GM12865 (cell line): Measurements from ENCODE around the gene SDC1.

ENCODE experiments used
- DNase-seq: peaks from one replicate; pipeline ENCODE4 v3.0.0; 2010; ENCODE audit warnings: low read depth
- H3K4me3 ChIP-seq: 2 replicates; pipeline ENCODE4 v1.5.1; 2011; ENCODE audit warnings: mild to moderate bottlenecking, low read depth, low read length, control low read depth
- TF ChIP-seq, protein P1 (sequence below): IDR thresholded peaks from 2 replicates; pipeline ENCODE4 v1.5.1; 2011; ENCODE audit warnings: low read length, control low read depth, low read depth, inconsistent platforms; ENCODE audit not compliant: insufficient read depth; ENCODE audit errors: missing control alignments

Gene SDC1

DNA sequence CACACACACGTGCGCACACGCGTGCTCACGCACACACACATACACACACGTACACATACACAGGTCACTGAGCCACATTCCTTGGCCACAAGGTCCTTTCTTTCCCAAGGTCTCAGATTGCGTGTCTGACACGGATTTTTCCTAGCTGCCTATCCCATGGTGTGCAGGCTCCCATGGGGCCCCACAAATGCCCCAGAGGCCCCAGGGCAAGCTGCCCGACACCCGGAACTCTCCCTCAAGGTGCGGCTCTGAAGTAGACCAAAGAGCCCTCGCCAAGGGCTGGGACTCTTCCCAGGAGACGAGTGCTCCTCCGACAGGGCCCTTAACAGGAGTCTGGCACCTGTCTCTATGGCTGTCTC lies 46.7 kb downstream of the SDC1 start:
- no peak overlapping the region for H3K4me3 ChIP-seq
- DNase-seq, result no peak
- TF ChIP-seq, protein P1, sequence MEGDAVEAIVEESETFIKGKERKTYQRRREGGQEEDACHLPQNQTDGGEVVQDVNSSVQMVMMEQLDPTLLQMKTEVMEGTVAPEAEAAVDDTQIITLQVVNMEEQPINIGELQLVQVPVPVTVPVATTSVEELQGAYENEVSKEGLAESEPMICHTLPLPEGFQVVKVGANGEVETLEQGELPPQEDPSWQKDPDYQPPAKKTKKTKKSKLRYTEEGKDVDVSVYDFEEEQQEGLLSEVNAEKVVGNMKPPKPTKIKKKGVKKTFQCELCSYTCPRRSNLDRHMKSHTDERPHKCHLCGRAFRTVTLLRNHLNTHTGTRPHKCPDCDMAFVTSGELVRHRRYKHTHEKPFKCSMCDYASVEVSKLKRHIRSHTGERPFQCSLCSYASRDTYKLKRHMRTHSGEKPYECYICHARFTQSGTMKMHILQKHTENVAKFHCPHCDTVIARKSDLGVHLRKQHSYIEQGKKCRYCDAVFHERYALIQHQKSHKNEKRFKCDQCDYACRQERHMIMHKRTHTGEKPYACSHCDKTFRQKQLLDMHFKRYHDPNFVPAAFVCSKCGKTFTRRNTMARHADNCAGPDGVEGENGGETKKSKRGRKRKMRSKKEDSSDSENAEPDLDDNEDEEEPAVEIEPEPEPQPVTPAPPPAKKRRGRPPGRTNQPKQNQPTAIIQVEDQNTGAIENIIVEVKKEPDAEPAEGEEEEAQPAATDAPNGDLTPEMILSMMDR, result no peak

DNA sequence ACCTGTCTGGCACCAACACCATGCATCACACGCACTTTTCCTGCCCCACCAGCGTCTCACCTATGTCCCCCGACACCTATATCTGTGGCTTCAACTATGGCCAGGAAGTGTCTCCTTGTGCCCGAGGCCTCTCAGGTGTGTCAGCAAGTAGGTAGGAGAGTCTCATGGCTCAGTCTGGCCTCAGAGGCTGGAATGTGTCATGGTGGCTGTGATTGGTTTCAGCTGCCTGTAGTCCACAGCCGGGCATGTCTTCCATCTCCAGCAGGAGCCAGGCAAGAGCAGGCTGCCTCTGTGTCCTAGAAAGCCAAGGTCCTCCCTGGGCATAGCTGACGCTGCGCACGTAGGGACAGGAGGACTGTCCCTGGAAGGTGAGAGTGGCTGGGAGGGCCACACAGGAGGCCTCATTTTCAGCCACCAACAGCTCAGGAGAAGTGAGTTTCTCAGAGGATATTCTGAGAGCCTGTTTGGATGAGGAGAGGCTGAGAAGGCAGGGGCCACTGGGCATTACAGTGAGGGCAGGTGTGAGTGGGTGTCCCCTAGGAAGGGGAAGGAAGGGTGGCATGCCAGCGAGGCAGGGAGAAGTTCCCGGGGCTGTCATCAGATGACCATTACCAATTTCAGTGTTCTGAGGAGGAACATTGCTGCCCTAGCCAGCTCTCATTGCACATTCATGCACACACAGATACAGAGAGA lies 47.2 kb downstream of the SDC1 start:
- H3K4me3 ChIP-seq, result no peak overlapping the region
- no peak for DNase-seq
- TF ChIP-seq, protein P1, result no peak

DNA sequence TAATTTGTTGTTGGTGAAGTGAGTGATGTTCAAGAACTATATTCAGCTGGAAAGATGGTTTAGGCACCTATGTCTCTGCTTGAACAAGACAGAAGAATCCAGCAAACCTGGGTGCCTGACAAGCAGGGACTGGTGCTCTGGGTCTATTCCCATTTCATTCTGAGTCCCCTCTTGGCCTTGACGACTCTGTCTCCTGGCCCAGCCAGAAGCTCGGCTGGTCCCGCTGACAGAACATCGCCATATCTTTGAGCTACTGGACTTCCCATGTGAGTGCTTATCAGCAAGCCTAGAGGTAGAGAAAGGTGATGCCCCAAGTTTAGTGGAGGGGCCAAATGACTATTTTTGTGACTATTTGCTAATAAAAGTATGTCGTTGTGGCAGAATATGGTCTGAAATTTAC lies 48.2 kb downstream of the SDC1 start:
- no peak for DNase-seq
- H3K4me3 ChIP-seq, result no peak overlapping the region
- TF ChIP-seq, protein P1, result no peak

DNA sequence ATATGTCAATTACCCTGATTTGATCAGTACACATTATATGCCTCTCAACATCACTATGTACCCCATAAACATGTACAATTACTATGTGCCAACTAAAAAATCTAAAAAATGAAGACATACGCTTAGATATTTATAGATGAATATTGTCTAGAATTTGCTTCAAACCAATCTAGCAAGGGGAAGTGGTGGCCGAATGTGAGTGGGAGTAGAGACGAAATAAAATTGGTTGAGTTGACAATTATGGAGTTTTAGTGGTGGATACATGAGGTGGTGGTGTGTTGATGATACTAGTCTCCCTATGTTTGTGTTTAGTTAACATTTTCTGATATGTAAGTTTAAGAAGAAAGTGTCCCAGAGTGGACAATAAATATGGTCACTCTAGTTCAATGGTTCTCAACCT lies 49.0 kb downstream of the SDC1 start:
- H3K4me3 ChIP-seq, result no peak overlapping the region
- no peak for DNase-seq
- TF ChIP-seq, protein P1, result no peak

DNA sequence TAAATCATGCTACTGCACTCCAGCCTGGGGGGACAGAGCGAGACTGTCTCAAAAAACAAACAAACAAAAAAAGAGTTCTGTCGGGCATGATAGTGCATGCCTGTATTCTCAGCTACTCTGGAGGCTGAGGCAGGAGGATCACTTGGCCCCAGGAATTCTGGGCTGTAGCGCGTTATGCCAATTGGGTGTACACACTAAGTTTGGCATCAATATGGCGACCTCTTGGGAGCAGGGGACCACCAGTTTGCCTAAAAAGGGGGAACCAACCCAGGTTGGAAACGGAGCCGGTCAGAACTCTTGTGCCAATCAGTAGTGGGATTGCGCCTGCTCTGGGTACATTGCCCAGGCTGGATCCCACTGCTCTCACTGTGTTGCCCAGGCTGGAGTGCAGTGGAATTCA lies 49.7 kb downstream of the SDC1 start:
- no peak overlapping the region for H3K4me3 ChIP-seq
- no peak for DNase-seq
- TF ChIP-seq, protein P1, result no peak

DNA sequence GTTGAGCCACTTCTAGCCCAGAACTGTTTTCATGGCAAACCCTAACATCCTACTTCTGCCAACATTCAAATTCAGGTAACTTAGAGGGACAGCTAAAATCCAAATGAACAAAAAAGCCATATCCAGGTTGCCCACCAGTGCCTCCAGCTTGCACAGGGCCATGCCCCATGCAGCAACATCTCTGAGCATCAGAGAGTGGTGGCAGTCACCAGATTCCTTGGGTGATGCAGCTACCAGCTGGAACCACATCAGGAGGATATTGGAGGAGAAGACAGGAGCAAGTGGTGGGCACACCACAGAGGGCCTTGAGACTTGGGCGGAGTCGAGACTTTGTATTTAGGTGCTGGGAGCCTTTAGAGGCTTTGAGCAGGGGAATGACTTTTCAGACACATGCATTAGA lies 50.5 kb downstream of the SDC1 start:
- TF ChIP-seq, protein P1, result no peak
- DNase-seq, result no peak

DNA sequence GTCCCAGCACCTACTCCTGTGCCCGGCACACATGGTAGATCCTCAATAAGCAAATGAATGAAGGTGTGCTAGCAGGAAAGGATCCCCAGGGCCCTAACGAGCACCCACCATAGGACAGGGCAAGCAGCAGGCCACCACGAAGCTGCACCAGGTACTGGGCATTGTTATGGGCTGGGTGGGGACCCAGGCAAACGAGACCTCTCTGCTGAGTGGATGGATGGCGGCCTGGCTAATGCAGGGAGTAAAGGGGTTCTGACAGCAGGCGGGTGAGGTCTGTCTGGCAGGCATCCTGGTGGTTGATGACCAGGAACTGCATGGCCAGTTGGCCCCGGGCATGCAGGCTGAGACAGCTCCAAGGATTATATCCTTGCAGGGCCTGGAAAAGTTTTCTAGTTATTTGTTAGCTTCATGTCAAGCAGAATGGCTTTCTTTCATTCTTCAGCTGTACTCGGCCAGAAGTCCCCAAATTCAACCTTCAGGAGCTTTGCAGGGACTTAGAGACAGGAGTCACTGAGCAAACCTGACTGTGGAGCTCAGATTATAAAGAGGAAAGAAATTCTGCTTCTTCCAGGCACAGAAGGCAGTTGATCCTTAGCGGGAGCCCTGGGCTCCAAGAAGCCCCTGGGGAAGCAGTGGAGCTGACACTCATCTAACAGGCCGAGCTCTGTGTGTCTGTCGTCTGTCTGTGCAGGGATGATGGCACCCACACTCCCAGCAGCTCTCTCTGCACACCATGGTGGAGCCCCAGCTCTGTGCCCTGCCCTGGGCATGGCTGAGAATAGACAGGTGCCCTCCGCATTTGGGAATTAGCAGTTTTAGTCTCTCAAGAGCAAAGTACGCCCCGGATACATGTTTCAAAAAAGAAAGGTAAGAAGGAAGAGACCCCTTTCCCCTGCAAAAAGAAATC lies 51.2 kb downstream of the SDC1 start:
- no peak overlapping the region for H3K4me3 ChIP-seq
- TF ChIP-seq, protein P1, result no peak
- DNase-seq, result no peak

More for the DNA sequence above, 50.5 kb downstream of the SDC1 start:
- no peak overlapping the region for H3K4me3 ChIP-seq
